Neural cell (in vitro differentiated cells): Measurements from ENCODE around the gene POLQ. TPM values are rescaled to one million over a fixed set of nuclear protein-coding genes. Genes with fewer than 3 reads are reported as not detected.
"Not testable (repeated sequence)": the region's sequence is repeated elsewhere in the genome, so short reads cannot be mapped to it uniquely, and the experiment has no call there.

Source experiments
- H2AFZ ChIP-seq: fragments of 200-600, 300-800 bp; sonication (generic), shearing (Covaris generic); 2 replicates; pipeline ENCODE4 v1.6.0; 2014; ENCODE audit warnings: low read depth, mild to moderate bottlenecking, antibody characterized with exemption, low read length, moderate library complexity
- H3F3A ChIP-seq: fragments of 200-600 bp; shearing (Covaris generic); 2 replicates; pipeline ENCODE4 v1.6.1; 2016; ENCODE audit warnings: mild to moderate bottlenecking, moderate library complexity, mixed read lengths, antibody characterized with exemption, low read length; ENCODE audit not compliant: insufficient read depth, poor library complexity, severe bottlenecking
- H3K27ac ChIP-seq: fragments of 200-600, 300-800 bp; sonication (generic), shearing (Covaris generic); 2 replicates; pipeline ENCODE4 v1.5.1; 2014; ENCODE audit warnings: mild to moderate bottlenecking, low read length, moderate library complexity
- H3K27me3 ChIP-seq: fragments of 300-800, 200-600 bp; sonication (generic), shearing (Covaris generic); 2 replicates; pipeline ENCODE4 v1.6.0; 2014; ENCODE audit warnings: mild to moderate bottlenecking, low read depth, low read length, moderate library complexity; ENCODE audit not compliant: insufficient read depth
- H3K36me3 ChIP-seq: fragments of 300-800, 200-600 bp; sonication (generic), shearing (Covaris generic); 2 replicates; pipeline ENCODE4 v1.5.1; 2014; ENCODE audit warnings: mild to moderate bottlenecking, antibody characterized with exemption, low read length, moderate library complexity; ENCODE audit not compliant: insufficient read depth
- H3K4me2 ChIP-seq: fragments of 300-800, 200-600 bp; sonication (generic), shearing (Covaris generic); 2 replicates; pipeline ENCODE4 v1.6.0; 2014; ENCODE audit warnings: mild to moderate bottlenecking, low read length
- H3K4me3 ChIP-seq: fragments of 300-800, 200-600 bp; sonication (generic), shearing (Covaris generic); 2 replicates; pipeline ENCODE4 v1.5.1; 2014; ENCODE audit warnings: mild to moderate bottlenecking, low read length, moderate library complexity
- H3K79me2 ChIP-seq: fragments of 200-600 bp; shearing (Covaris generic); replicated peaks from 2 replicates; pipeline ENCODE4 v1.6.0; 2014; ENCODE audit warnings: mild to moderate bottlenecking, low read length, moderate library complexity; ENCODE audit not compliant: insufficient read depth
- H3K9ac ChIP-seq: fragments of 300-800, 200-600 bp; sonication (generic), shearing (Covaris generic); 2 replicates; pipeline ENCODE4 v1.6.1; 2016; ENCODE audit warnings: mild to moderate bottlenecking, low read length, mixed read lengths
- H3K9me2 ChIP-seq: fragments of 200-600 bp; shearing (Covaris generic); 2 replicates; pipeline ENCODE4 v1.6.1; 2016; ENCODE audit warnings: mild to moderate bottlenecking, low read length, mixed read lengths; ENCODE audit not compliant: insufficient read depth
- H3K9me3 ChIP-seq: fragments of 200-600, 300-800 bp; sonication (generic), shearing (Covaris generic); 2 replicates; pipeline ENCODE4 v1.6.1; 2016; ENCODE audit warnings: mild to moderate bottlenecking, mixed run types, low read length, moderate library complexity, mixed read lengths
- H4K20me1 ChIP-seq: fragments of 200-600 bp; shearing (Covaris generic); 2 replicates; pipeline ENCODE4 v1.6.1; 2016; ENCODE audit warnings: mild to moderate bottlenecking, mixed run types; ENCODE audit not compliant: insufficient read depth
- CTCF ChIP-seq: fragments of 450-650 bp; IDR thresholded peaks from 2 replicates; pipeline ENCODE4 v1.5.1; 2014; ENCODE audit warnings: antibody characterized with exemption, mild to moderate bottlenecking, moderate library complexity; ENCODE audit not compliant: poor library complexity, severe bottlenecking
- EP300 ChIP-seq: fragments of 450-650 bp; conservative IDR thresholded peaks from 2 replicates; pipeline ENCODE4 v1.6.1; 2014; ENCODE audit warnings: antibody characterized with exemption, mild to moderate bottlenecking, moderate library complexity; ENCODE audit not compliant: poor library complexity, severe bottlenecking
- EZH2 ChIP-seq: fragments of 200-600, 300-800 bp; shearing (Covaris generic), sonication (generic); IDR thresholded peaks from 2 replicates; pipeline ENCODE4 v1.6.1; 2014; ENCODE audit warnings: antibody characterized with exemption, low read length, borderline replicate concordance, mild to moderate bottlenecking; ENCODE audit not compliant: insufficient read depth, poor library complexity, severe bottlenecking
- MXI1 ChIP-seq: fragments of 450-650 bp; conservative IDR thresholded peaks from 2 replicates; pipeline ENCODE4 v1.6.1; 2014; ENCODE audit warnings: antibody characterized with exemption, mild to moderate bottlenecking; ENCODE audit not compliant: poor library complexity, severe bottlenecking
- POLR2AphosphoS5 ChIP-seq: IDR thresholded peaks from 2 replicates; pipeline ENCODE4 v1.6.1; 2012
- RAD21 ChIP-seq: fragments of 450-650 bp; conservative IDR thresholded peaks from 2 replicates; pipeline ENCODE4 v1.6.1; 2014; ENCODE audit warnings: antibody characterized with exemption, mild to moderate bottlenecking, moderate library complexity
- REST ChIP-seq: IDR thresholded peaks from 2 replicates; pipeline ENCODE4 v1.6.1; 2012; ENCODE audit warnings: borderline replicate concordance
- SMC3 ChIP-seq: fragments of 450-650 bp; conservative IDR thresholded peaks from 2 replicates; pipeline ENCODE4 v1.6.1; 2014; ENCODE audit warnings: antibody characterized with exemption, mild to moderate bottlenecking, moderate library complexity; ENCODE audit not compliant: poor library complexity
- TAF1 ChIP-seq: IDR thresholded peaks from 2 replicates; pipeline ENCODE4 v1.6.1; 2012; ENCODE audit warnings: low read depth
- polyA minus RNA-seq: library from RNA; depleted of rRNA, polyadenylated mRNA; stranded (reverse); fragments of >200 nt; gene quantifications from 2 replicates; pipeline ENCODE4 v1.2.3, GENCODE V29; 2014
- polyA plus RNA-seq: library from polyadenylated mRNA; depleted of rRNA; stranded (reverse); fragments of >200 nt; gene quantifications from 2 replicates; pipeline ENCODE4 v1.2.3, GENCODE V29; 2014

The POLQ gene
- polyA plus RNA-seq (0.10 and 0.16 TPM in 2 replicates), polyA minus RNA-seq (1.2 and 2.2 TPM in 2 replicates)

- H3K27me3 ChIP-seq: no peaks in the 10 kb centered on the region
- H3K79me2 ChIP-seq: peaks cover 4% of the 10 kb centered on the region
- no peak for TF ChIP-seq RAD21
- TF ChIP-seq POLR2AphosphoS5: no peak
- peak; percentile 52 for TF ChIP-seq TAF1
- no peak for TF ChIP-seq CTCF
- TF ChIP-seq EZH2: no peak
- TF ChIP-seq MXI1: peak; percentile 96
- no peak for TF ChIP-seq REST
- no peak for TF ChIP-seq SMC3
- TF ChIP-seq EP300: no peak
- H3K27ac ChIP-seq: peak within 1 kb of the TSS; percentile 70
- H3K4me3 ChIP-seq: peak within 1 kb of the TSS; percentile 71
- H3K9me3 ChIP-seq: no peaks in the 10 kb centered on the region
- H4K20me1 ChIP-seq: no peaks in the 10 kb centered on the region
- no peaks in the 10 kb centered on the region for H3K9me2 ChIP-seq
- peak within 1 kb of the TSS; percentile 65 for H3K9ac ChIP-seq
- H3K36me3 ChIP-seq: no peaks in the 10 kb centered on the region
- peak within 1 kb of the TSS; percentile 83 for H3K4me2 ChIP-seq
- peak within 1 kb of the TSS; percentile 69 for H2AFZ ChIP-seq
- no peaks in the 10 kb centered on the region for H3F3A ChIP-seq
Measured at GRCh38 chr3:121545574-121546455, at the start of gene POLQ. POLQ (minus strand) TSS chr3:121545988; CDS start chr3:121545877, 111 bp downstream.

- Histone ChIP-seq H3K9ac (no peak overlapping the region), H3F3A (no peaks in the 10 kb centered on the region), H3K9me2 (no peaks in the 10 kb centered on the region), H3K27ac (no peak overlapping the region), H3K9me3 (no peaks in the 10 kb centered on the region), H3K4me2 (no peak overlapping the region), H3K36me3 (no peaks in the 10 kb centered on the region), H3K79me2 (no peaks in the 10 kb centered on the region), H3K4me3 (no peak overlapping the region), H2AFZ (no peak overlapping the region), H3K27me3 (no peaks in the 10 kb centered on the region), H4K20me1 (no peaks in the 10 kb centered on the region)
- no peak for TF ChIP-seq POLR2AphosphoS5
- no peak for TF ChIP-seq REST
- TF ChIP-seq EZH2: no peak
- no peak for TF ChIP-seq SMC3
- no peak for TF ChIP-seq TAF1
- TF ChIP-seq EP300: no peak
- TF ChIP-seq RAD21: no peak
- TF ChIP-seq MXI1: no peak
- TF ChIP-seq CTCF: no peak
Measured at GRCh38 chr3:121594850-121595249, 49.1 kb upstream of the POLQ start.

GRCh38 chr3:121593806-121594205 lies 48.0 kb upstream of the POLQ start:
- H3K9me3 ChIP-seq, H3K9me2 ChIP-seq, H3K9ac ChIP-seq, H3K79me2 ChIP-seq, H3K36me3 ChIP-seq, H4K20me1 ChIP-seq, H3K4me2 ChIP-seq, H3F3A ChIP-seq, H3K27me3 ChIP-seq, H3K4me3 ChIP-seq, H3K27ac ChIP-seq: not testable (repeated sequence)
- peak overlapping the region; percentile 29 for H2AFZ ChIP-seq
